GM12878 (cell line): ENCODE data around the gene TUBGCP2.

ENCODE experiments used
- CBX5 ChIP-seq: sonication (generic); IDR thresholded peaks from 2 replicates; pipeline ENCODE4 v1.6.1; 2016; ENCODE audit warnings: low read depth, moderate library complexity, mild to moderate bottlenecking, inconsistent platforms
- CTCF ChIP-seq, 3 experiments: IDR thresholded peaks in 2 of 3; conservative IDR thresholded peaks in 1 of 3; 2 replicates each; pipeline ENCODE4 v1.5.1; 2011; ENCODE audit warnings: low read depth in 3 of 3, low read length in 3 of 3, mild to moderate bottlenecking in 3 of 3, control low read depth in 2 of 3, moderate library complexity in 2 of 3, inconsistent platforms in 1 of 3, mixed read lengths in 1 of 3; ENCODE audit not compliant: control insufficient read depth in 2 of 3, insufficient read depth in 1 of 3; ENCODE audit errors: extremely low read depth in 1 of 3
- KAT2A ChIP-seq: conservative IDR thresholded peaks from 2 replicates; pipeline ENCODE4 v1.6.1; 2011; ENCODE audit warnings: low read depth, low read length; ENCODE audit not compliant: control insufficient read depth
- NFYB ChIP-seq: IDR thresholded peaks from 2 replicates; pipeline ENCODE4 v1.6.1; 2011; ENCODE audit warnings: low read depth, mild to moderate bottlenecking, low read length, improper control_type of control experiment, moderate library complexity; ENCODE audit not compliant: insufficient read depth
- NRF1 ChIP-seq: conservative IDR thresholded peaks from 2 replicates; pipeline ENCODE4 v1.6.1; 2011; ENCODE audit warnings: mild to moderate bottlenecking, low read depth, low read length, improper control_type of control experiment
- POLR2AphosphoS5 ChIP-seq: IDR thresholded peaks from 2 replicates; pipeline ENCODE4 v1.6.1; 2011; ENCODE audit warnings: mild to moderate bottlenecking, low read length, inconsistent platforms
- SMC3 ChIP-seq: IDR thresholded peaks from 2 replicates; pipeline ENCODE4 v1.6.1; 2011; ENCODE audit warnings: low read length, improper control_type of control experiment, borderline replicate concordance
- TAF1 ChIP-seq: IDR thresholded peaks from 2 replicates; pipeline ENCODE4 v1.6.1; 2011; ENCODE audit warnings: mild to moderate bottlenecking, low read depth, low read length, borderline replicate concordance
- ZBTB11 ChIP-seq: fragments of 450-650 bp; formaldehyde crosslinking; IDR thresholded peaks from 2 replicates; pipeline ENCODE4 v1.5.0; 2022; ENCODE audit warnings: mild to moderate bottlenecking, missing genetic modification characterization
- TF ChIP-seq, protein P1 (sequence below): fragments of 450-650 bp; IDR thresholded peaks from 2 replicates; pipeline ENCODE4 v1.6.1; 2017; ENCODE audit warnings: borderline replicate concordance
- TF ChIP-seq, protein P2 (sequence below): IDR thresholded peaks from 2 replicates; pipeline ENCODE4 v1.6.1; 2011; ENCODE audit warnings: low read depth, mild to moderate bottlenecking, low read length, moderate library complexity, borderline replicate concordance; ENCODE audit errors: extremely low read depth

GRCh38 chr10:133267293-133267692, 41.4 kb downstream of the TUBGCP2 start:
- TF ChIP-seq SMC3 (no peak), ZBTB11 (CRISPR knock-in tag) (no peak), NFYB (no peak), CBX5 (no peak), POLR2AphosphoS5 (no peak), NRF1 (no peak), KAT2A (no peak), CTCF (IDR thresholded peaks at IDR 0.05 in 2 of 3, conservative IDR thresholded peaks at IDR 0.05 in 1 of 3; ENCODE audit: control insufficient read depth in 2 of 3, extremely low read depth in 1 of 3, insufficient read depth in 1 of 3, low read depth in 3 of 3, low read length in 3 of 3) (no peak), TAF1 (no peak)
- TF ChIP-seq, protein P1, sequence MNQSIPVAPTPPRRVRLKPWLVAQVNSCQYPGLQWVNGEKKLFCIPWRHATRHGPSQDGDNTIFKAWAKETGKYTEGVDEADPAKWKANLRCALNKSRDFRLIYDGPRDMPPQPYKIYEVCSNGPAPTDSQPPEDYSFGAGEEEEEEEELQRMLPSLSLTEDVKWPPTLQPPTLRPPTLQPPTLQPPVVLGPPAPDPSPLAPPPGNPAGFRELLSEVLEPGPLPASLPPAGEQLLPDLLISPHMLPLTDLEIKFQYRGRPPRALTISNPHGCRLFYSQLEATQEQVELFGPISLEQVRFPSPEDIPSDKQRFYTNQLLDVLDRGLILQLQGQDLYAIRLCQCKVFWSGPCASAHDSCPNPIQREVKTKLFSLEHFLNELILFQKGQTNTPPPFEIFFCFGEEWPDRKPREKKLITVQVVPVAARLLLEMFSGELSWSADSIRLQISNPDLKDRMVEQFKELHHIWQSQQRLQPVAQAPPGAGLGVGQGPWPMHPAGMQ = no peak
- TF ChIP-seq, protein P2, sequence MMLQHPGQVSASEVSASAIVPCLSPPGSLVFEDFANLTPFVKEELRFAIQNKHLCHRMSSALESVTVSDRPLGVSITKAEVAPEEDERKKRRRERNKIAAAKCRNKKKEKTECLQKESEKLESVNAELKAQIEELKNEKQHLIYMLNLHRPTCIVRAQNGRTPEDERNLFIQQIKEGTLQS = no peak
